GDM1 (cell line): ENCODE data around the gene CDK19.
A peak's percentile ranks its signal among the peaks of the same experiment; 100 is the strongest.
"Not testable (repeated sequence)": the region's sequence is repeated elsewhere in the genome, so short reads cannot be mapped to it uniquely, and the experiment has no call there.

ENCODE experiments used
- DNase-seq: peaks from one replicate; lab custom pipeline; 2025; lab: John Stamatoyannopoulos, UW

Gene CDK19

DNA sequence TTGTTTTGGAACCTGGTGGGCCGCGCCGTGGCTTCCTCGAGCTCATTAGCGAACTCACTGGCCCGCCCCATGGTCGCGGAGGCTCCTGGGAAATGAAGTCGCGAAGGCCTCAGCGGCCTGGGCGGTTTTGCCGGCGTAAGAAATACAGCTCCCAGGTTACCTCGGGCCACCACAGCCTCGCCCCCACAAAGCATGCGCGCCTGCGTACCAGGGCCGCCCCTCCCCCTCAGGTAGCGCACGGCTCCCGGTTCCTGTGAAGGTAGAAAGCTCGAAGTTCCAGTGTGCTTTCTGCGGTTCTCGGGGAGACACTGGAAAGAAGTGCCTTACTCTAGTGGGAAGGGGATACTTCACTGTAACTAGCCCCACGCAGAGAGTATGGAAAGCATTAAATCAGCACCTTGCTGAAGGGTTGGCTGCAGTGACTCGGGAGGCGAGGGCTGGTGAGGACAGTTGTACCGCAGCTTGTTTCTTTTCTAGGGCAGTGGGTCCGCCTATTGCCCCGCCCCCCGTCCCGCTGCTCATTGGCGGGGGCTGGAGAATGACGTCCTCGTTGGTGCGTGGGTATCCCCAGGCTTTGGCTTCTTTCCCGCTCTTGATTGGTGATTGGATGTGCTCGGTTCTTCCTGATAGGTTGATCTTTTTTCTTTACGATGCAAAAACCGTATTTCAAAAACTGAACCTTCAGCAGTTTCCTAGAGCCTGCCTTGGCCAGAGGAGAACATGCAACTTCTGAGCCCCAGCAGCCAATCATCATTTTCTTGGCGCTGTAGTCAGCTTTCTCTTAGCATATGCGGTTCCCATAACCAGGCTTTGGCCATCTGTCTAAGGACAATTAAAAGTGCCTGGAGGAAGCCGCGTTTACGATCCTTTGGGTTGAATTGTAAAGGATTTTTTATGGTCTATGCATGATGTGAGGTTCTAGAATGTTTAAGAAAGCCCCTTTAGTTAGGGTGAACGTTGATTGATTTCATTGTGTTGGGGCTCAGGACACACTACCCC, at the start of gene CDK19:
Gene CDK19, minus strand, starts transcription at position 59 of the 999 bp plus-strand sequence. CDS start 333 bp downstream, outside the sequence.
- DNase-seq: peak; percentile 99

DNA sequence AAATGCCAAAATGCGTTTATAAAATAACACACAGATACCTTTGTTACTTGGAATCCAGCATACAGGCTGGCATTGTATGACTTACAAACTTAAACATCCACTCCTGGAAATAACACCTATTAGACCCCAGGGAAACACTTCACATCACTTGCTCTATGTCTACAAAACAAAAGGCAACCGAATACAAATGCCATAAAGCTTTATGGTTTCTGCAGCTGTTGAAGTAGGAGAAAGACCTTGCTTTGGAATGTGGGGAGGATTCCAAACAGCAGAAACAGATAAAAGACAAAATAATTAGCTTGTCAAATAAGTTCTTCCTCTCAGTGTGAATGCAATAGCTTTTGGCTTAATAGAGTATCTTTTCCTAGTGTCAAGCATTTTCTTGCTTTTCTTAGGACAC, 49.6 kb upstream of the CDK19 start:
- DNase-seq: no peak

DNA sequence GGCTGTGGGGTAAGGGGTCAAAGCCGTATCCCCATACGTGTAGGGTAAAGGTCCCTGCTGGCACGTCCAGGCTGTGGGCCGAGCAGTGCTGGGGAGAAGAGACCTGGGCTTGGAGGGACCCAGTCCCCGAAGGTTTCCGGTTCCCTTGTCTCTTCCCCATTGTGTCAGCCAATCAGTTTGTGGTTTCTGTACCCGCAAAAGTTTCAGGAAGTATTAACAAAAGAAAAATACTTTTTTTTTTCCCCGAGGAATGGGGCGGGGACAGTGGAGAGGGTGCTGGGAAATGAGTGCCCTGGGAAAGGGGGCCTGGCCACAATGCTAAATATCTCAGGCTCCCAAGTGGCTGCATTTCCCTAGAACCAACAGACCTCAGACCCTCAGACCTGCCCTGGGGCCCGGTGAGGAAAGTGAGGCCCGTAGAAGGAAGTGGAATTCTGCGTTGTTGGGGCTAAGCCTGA, 44.1 kb upstream of the CDK19 start:
- peak; percentile 84 for DNase-seq

DNA sequence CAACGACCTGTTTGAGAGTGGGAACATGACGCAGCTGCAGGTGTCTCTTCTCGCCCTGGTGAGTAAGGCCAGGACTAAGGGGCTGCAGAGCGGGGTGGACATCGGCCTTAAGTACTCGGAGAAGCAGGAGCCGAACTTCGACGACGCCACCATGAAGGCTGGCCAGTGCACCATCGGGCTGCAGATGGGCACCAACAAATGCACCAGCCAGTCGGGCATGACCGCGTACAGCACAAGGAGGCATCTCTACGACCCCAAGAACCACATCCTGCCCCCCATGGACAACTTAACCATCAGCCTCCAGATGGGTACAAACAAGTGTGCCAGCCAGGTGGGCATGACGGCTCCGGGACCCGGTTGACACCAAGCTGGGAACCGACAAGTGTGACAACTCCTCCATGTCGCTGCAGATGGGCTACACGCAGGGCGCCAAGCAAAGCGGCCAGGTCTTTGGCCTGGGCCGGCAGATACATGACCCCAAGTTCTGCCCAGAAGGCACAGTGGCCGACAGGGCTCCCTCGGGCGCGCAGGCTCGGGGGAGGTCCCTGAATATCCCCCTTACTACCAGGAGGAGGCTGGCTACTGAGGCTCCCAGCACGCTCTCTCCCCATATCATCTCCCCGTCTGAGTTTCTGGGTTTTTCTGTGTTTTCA, 43.4 kb upstream of the CDK19 start:
- no peak for DNase-seq

DNA sequence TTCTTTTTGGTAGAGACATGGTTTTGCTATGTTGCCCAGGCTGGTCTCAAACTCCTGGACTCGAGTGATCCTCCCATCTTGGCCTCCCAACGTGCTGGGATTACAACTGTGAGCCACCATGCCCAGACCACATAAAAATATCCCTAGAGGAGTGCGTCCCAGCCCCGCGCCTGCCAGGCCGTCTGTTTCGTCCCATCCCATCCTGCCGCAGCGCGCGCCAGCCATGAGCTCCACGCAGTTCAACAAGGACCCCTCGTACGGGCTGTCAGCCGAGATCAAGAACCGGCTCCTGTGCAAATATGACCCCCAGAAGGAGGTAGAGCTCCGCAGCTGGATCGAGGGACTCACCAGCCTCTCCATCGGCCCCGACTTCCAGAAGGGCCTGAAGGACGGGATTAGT, 42.7 kb upstream of the CDK19 start:
- DNase-seq: no peak

DNA sequence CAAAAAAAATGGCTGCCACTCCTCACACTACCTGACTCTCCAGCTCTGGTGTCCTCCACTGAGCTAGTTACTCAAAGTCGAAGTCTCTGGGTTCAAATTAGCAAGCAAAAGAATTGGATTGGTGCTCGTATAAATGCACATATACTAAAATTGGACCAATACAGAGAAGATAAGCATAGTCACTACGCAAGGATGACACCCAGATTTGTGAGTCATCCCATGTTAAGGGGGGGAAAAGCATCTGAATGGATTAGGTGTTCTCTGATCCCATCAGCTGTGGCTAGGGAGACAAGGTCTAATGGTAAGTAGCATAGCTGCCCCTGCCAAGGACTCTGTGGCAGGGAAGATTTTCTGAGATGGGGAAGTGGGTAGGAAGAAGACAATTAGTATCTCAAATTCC, 41.0 kb upstream of the CDK19 start:
- no peak for DNase-seq

DNA sequence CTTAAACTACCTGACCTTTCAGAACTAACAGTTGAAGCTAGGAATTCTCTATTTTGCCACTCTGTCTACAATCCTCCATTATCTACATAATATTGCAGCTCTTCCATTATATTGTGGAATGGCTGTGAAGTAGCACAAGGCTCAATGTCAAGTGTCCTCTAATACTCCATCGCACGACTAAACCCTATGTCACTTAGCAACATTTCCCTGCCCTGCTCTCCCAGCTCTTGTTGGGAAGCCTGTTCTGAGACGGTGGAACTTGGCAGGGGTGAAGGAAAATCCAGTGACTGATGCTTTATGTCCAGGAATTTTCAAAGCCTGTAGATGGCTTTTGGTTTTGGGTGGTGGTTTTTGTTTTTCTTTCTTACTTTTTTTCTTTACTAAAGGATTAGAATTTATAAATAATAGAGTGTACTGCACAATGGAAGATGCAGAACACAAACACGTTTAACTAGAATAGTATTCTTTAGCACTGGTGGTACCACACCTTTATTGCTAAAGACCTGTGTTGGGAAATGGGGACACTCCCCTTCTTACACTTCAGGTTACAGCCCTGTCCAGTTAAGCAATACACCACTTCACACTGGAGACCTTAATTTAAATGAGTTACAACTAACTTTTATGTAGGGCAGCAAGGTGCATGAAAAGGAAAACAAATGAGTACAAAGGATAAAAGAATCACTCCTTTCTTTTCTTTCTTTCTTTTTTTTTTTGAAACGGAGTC, 38.6 kb upstream of the CDK19 start:
- no peak for DNase-seq

DNA sequence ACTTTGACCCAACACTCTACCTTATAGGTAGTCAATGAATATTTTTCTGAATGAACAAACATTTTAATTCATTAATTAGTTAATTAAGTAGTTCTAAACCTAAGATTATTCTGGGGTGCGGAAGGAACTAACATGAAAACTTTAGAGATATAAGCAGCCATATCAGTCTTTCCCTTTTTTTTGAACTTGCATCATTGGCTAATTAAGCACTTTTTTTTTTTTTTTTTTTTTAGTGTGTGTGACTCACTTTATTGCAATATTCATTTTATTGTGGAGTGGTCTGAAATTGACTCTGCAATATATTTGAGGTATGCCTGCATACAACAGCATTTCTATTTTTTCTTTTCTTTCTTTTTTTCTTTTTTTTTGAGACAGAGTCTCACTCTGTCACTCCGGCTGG, 37.5 kb upstream of the CDK19 start:
- DNase-seq: no peak

DNA sequence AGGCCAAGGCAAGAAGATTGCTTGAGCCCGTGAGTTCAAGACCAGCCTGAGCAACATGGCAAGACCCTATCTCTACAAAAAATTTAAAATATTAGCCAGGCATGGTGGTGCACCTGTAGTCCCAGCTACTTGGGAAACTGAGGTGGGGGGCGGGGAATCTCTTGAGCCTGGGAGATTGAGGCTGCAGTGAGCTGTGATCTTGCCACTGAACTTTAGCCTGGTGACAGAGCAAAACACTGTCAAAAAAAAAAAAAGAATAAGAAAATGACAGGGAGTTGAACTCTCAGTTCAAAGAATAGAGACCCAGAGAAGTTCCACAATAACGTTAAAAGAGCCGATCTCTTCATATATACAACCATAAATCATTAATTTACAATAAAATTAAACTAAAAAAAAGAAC, 34.5 kb upstream of the CDK19 start:
- no peak for DNase-seq

DNA sequence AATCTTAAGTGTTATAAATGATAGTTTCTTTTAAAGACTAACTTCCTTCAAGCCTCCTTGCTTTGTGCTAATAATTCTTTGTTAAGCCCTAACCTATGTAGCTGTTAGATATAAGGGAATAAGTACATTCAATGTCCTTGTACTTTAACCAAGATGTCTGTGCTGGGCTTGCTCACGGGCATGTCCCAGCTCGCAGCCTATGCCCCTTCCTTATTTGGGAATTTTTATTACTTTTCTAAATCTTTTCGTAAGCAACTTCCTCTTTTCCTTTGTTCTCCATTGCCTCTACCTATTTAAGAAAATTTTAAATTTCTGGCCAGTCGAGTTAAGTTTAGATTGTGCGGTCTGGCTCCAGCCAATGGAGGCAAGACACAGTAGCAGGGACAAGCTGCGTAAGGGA, 26.0 kb upstream of the CDK19 start:
- DNase-seq: no peak

DNA sequence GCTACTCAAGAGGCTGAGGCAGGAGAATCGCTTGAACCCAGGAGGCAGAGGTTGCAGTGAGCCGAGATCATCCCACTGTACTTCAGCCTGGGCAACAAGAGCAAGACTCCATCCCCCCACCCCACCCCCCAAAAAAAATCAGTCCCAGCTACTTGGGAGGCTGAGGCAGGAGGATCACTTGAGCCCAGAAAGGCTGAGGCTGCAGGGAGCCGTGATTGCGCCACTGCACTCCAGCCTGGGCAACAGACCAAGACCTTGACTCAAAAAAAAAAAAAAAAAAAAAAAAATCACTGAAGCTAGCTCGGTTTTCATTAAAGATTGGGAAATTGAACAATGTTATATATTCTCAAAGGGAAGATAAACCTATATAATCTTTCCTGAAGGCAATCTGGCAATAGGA, 20.5 kb upstream of the CDK19 start:
- DNase-seq: not testable (repeated sequence)

DNA sequence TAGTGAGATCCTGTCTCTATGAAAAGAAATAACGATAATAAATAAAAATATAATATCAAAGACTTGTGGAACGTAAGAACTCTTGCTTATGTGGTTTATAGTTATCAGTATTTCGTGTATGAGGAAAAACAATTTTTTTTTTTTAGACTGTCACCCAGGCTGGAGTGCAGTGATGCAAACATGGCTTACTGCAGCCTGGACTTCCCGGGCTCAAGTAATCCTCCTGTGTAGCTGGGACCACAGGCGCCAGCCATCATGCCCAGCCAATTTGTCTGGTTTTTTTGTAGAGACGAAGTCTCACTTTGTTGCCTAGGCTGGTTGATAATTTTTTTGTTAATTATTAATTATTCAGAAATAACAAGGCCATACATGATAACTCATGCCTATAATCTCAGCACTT, 18.6 kb upstream of the CDK19 start:
- DNase-seq: no peak

DNA sequence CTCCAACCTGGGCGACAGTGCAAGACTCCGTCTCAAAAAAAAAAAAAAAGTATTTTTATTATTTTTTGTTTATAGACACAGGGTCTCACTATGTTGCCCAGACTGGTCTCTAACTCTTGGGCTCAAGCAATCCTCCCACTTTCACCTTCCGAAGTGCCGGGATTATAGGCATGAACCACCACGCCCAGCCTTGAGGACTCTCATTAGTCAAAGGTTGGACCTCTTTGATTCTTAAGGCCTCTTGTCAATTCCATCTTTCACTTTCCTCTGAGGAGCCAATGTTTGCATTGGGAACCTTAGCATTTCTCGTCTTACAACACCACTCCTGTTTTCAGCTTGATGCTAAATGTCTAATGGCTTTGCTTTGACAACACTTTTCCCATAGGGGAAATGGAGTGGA, 16.1 kb upstream of the CDK19 start:
- DNase-seq: no peak

DNA sequence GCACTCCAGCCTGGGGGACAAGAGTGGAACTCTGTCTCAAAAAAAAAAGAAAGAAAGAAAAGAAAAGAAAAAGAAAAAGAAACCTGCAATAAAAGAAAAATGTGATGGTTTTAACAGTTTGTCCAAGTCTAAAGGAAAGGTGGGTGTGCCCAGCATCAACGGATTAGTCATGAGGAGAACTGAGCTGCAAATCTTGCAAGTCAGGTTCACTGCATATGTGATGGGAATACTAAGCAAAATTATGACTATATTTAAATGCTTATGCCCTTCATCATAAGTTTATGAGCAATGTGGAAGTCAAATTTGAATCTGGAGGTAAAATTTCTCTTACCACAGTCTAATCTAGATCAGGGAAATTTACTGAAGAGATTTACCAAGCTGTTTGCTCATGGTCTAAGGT, 13.1 kb upstream of the CDK19 start:
- DNase-seq: no peak

DNA sequence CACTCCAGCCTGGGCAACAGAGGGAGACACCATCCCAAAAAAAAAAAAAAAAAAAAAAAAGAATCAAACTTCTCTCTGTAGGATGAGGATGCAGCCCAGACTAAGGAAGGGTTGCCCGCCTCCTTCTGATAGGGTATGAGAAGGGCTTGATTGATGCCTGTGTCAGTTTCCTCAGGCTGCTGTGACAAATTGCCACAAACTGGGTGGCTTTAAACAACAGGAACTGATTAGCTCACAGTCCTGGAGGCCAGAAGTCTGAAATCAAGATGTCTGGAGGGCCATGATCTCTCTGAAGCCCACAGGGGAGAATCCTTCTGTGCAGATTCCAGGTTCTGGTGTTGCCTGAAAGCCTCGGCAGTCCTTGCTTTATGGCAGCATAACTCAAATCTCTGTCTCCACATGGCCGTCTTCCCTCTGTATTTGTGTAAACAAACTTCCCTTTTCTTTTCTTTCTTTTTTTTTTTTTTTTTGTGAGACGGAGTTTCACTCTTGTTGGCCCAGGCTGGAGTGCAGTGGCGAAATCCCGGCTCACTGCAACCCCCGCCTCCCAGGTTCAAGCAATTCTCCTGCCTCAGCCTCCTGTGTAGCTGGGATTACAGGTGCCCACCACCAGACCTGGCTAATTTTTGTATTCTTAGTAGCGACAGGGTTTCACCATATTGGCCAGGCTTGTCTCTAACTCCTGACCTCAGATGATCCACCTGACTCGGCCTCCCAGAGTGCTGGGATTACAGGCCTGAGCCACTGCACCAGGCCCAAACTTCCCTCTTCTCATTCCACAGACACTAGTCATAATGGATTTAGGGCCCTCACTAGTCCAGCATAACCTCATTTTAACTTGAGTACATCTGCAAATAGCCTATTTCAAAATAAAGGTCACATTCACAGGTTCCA, 11.2 kb upstream of the CDK19 start:
- DNase-seq: peak; percentile 8

DNA sequence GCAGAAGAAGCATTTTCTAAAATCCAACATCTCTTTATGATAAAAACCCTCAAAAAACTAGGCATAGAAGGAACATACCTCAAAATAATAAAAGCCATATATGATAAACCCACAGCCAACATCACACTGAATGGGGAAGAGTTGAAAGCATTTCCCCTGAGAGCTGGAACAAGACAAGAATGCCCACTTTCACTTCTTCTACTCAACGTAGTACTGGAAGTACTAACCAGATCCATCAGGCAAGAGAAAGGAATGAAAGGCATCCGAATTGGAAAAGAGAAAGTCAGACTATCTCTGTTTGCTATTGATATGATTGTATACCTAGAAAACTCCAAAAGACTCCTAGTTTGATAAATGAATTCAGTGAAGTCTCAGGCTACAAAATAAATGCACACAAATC, 7.9 kb upstream of the CDK19 start:
- DNase-seq: no peak

DNA sequence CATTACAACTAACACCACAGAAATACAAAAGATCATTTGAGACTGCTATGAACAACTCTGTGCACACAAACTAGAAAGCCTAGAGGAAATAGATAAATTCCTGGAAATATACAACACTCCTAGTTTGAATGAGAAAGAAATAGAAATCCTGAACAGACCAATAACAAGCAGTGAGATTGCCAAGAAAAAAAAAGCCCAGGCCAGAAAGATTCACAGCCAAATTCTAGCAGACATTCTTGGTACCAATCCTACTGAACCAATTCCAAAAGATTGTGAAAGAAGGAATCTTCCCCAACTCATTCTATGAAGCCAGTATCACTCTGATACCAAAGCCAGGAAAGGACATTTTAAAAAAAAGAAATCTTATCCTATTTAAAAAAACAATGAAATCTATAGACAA, 7.0 kb upstream of the CDK19 start:
- DNase-seq: no peak

DNA sequence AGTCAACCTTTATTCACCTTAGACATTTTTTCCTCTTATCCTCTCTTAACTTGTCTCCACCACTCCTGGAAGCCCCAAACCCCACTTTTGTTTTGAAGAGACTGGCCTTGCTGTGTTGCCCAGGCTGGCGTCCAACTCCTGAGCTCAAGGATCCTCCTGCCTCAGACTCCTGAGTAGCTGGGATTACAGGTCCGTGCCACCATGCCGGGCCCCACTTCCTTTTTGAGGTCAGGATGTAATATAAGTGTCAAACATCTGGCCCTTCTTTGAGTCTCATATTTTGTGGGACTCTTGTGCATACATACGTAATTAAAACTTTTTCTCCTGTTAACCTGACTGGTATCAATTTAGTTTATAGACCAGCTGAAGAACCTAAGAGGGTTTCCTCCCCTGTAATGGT, 1.4 kb upstream of the CDK19 start:
- DNase-seq: peak; percentile 16

DNA sequence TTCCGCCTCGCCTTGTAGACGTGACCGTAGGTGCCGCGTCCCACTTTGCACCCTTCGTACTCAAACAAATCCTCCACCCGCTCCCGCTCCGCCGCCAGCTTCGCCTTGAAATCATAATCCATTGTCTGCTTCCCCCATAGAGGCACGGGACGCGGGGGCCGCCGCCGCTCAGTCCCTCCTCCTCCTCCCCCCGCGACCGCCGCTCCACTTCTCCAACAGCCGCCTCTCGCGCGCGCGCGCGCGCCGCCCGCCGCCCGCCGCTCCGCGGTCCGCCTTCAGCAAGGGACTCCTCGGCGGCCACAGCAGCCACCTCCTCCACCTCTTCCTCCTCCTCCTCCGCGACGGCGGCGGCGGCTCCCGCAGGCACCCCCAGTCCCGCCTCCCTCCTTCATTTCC, 256 bp downstream of the CDK19 start:
- no peak for DNase-seq

DNA sequence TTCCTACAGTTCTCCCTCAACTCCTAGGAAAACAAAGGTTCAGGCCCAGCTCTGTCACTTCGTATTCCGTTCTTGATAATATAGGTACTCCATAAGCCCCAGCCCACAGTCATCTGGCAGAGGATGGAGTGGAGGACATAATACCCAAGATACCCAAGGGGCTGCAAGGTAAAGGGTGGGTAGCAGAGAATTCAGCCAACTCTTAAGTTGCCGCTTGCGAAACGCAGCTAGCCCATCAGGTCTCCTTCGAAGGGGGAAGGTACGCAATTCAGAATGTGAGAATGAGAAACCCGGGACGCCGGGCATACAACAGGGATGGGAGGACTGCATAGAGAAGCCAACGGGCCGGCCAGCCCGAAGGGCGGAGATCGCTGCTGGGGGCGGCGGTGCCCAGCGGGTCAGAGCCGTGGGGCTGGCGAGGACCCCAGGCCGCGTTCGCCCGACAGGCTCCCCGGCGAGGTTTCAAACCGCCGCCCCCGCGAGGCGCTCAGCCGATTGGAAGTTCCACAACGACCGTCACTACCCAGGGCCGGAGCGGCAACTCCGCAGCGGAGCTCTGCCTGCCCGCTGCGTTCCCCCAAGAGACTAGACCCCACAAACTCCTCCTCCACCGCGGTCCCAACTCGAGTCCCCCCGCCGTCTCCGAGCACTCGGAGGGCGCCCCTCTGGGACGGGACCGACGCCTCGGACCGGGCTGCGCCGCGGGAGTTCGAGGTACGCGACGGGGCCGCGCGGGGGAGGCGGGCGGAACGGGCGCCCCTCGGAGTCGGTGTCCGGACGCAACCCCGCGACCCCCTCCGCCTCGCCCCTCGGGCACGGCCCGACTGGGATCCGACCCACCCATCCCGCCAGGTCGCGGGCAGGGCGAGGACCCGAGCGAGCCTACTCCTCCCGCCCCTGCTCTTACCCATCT, 911 bp downstream of the CDK19 start:
- DNase-seq: no peak
